Effector memory CD4-positive, alpha-beta T cell (primary cell): ENCODE measurements around the gene PTPRR.

Experiments used
- DNase-seq, 3 donors: peaks; one replicate each; pipeline ENCODE4 v3.0.0-alpha.2; 2020
- H3K27ac ChIP-seq: 2 replicates; pipeline ENCODE4 v1.7.0; 2013; ENCODE audit warnings: mild to moderate bottlenecking, low read length, moderate library complexity; ENCODE audit not compliant: insufficient read depth, poor library complexity, severe bottlenecking
- H3K27me3 ChIP-seq: replicated peaks from 2 replicates; pipeline ENCODE4 v1.7.0; 2013; ENCODE audit warnings: mild to moderate bottlenecking, low read length; ENCODE audit not compliant: insufficient read depth, control insufficient read depth, poor library complexity, severe bottlenecking
- H3K36me3 ChIP-seq: 2 replicates; pipeline ENCODE4 v1.7.0; 2013; ENCODE audit warnings: mild to moderate bottlenecking, low read length, moderate library complexity; ENCODE audit not compliant: control insufficient read depth, insufficient read depth
- H3K4me1 ChIP-seq: 2 replicates; pipeline ENCODE4 v1.7.0; 2013; ENCODE audit warnings: low read length, mild to moderate bottlenecking; ENCODE audit not compliant: control insufficient read depth, insufficient read depth, poor library complexity, severe bottlenecking
- H3K4me3 ChIP-seq: 2 replicates; pipeline ENCODE4 v1.7.0; 2013; ENCODE audit warnings: low read length, low read depth, mild to moderate bottlenecking; ENCODE audit not compliant: insufficient read depth, poor library complexity, severe bottlenecking
- H3K9me3 ChIP-seq: 2 replicates; pipeline ENCODE4 v1.7.0; 2013; ENCODE audit warnings: mild to moderate bottlenecking, low read length, moderate library complexity; ENCODE audit not compliant: control insufficient read depth

The PTPRR gene

GRCh38 chr12:70843363-70843762 is 77.2 kb downstream of the PTPRR start:
- H3K4me1 ChIP-seq, result no peaks in the 10 kb centered on the region
- H3K27me3 ChIP-seq, result no peaks in the 10 kb centered on the region
- DNase-seq, result no peak
- no peak overlapping the region for H3K4me3 ChIP-seq
- H3K36me3 ChIP-seq, result no peaks in the 10 kb centered on the region
- H3K9me3 ChIP-seq, result no peaks in the 10 kb centered on the region
- no peak overlapping the region for H3K27ac ChIP-seq

GRCh38 chr12:70842942-70843341 is 77.6 kb downstream of the PTPRR start:
- no peaks in the 10 kb centered on the region for H3K36me3 ChIP-seq
- H3K9me3 ChIP-seq, result no peaks in the 10 kb centered on the region
- no peak for DNase-seq
- no peaks in the 10 kb centered on the region for H3K4me1 ChIP-seq
- no peaks in the 10 kb centered on the region for H3K27me3 ChIP-seq
- no peak overlapping the region for H3K27ac ChIP-seq
- H3K4me3 ChIP-seq, result no peak overlapping the region

DNA sequence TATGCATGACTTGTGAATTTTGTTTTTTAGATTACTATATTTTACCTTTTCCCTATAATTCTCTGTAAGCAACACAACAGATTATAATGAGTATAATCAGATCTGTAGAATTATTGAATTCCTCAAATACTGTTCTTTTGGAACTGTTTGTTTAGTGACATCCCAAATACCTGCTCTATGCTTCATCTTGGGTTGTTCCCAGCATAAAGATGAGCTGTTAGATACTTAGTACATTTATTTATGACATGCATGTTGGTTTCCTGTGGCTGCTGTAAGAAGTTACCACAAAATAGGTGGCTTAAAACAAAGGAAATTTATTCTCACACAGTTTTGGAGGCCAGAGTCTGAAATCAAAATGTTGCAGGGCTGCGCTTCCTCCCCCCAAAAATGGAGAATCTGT is 78.4 kb downstream of the PTPRR start:
- Histone ChIP-seq H3K9me3 (no peaks in the 10 kb centered on the region), H3K27ac (no peak overlapping the region), H3K27me3 (no peaks in the 10 kb centered on the region), H3K4me3 (no peak overlapping the region), H3K4me1 (no peaks in the 10 kb centered on the region), H3K36me3 (no peaks in the 10 kb centered on the region)
- DNase-seq, result no peak

DNA sequence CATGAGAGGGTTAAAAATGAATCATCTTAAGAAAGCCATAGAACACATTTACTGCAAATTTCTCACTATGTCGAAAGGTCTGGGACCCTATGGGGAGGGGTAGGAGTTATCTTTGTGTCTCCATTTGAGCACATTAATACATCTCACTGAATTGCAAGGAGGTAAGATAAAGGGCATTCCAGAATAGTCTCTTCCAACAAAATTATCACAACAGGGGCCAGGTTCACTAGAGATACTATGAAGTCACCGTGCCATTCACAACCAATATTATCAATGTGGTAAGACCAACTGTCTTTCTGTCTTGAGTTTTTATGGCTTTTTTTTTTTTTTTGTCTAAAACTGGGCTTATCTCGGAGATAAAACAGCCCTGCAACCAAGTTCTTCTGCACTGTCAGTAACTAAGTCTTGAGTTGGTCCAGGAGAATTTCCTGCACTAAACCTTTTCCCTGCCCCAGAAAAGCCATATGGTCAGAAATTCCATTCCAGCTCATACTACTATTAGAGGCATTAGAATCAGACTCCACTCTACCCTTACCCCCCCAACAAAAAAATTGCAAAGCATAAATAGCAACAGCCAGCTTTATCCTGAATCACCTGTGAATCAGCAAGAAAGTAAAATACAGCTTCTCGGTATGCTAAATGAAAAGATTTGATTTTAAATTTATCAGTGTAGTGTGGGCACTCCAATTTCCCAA is 79.7 kb downstream of the PTPRR start:
- H3K27ac ChIP-seq, result no peak overlapping the region
- no peak for DNase-seq
- no peak overlapping the region for H3K4me3 ChIP-seq

GRCh38 chr12:70839544-70839943 is 81.0 kb downstream of the PTPRR start:
- Histone ChIP-seq H3K4me3 (no peak overlapping the region), H3K4me1 (no peaks in the 10 kb centered on the region), H3K9me3 (no peaks in the 10 kb centered on the region), H3K27ac (no peak overlapping the region), H3K36me3 (no peaks in the 10 kb centered on the region), H3K27me3 (no peaks in the 10 kb centered on the region)
- no peak for DNase-seq

More for the DNA sequence above, 79.7 kb downstream of the PTPRR start:
- no peaks in the 10 kb centered on the region for H3K4me1 ChIP-seq
- H3K9me3 ChIP-seq, result no peaks in the 10 kb centered on the region
- no peaks in the 10 kb centered on the region for H3K27me3 ChIP-seq
- no peaks in the 10 kb centered on the region for H3K36me3 ChIP-seq

DNA sequence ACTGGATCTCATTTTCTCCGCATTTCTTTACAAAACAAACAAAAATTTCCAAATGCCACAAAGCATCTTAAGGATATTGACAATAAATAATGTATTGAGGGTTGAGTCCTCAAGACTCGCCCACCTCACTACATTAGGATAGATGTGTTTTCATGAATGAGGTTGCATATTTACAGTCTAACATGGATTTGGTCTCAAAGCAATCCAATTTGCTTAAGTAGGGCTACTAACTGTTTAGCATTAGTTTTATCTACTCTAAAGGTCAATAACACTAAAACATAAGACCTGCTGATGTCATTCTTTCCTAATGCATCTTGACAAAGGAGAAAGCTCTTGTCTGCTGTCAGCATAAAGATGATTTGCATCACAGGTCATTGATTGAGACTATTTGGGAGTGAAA is 82.4 kb downstream of the PTPRR start:
- Histone ChIP-seq H3K36me3 (no peaks in the 10 kb centered on the region), H3K4me1 (no peaks in the 10 kb centered on the region), H3K9me3 (no peaks in the 10 kb centered on the region), H3K27ac (no peak overlapping the region), H3K27me3 (no peaks in the 10 kb centered on the region), H3K4me3 (no peak overlapping the region)
- DNase-seq, result no peak

DNA sequence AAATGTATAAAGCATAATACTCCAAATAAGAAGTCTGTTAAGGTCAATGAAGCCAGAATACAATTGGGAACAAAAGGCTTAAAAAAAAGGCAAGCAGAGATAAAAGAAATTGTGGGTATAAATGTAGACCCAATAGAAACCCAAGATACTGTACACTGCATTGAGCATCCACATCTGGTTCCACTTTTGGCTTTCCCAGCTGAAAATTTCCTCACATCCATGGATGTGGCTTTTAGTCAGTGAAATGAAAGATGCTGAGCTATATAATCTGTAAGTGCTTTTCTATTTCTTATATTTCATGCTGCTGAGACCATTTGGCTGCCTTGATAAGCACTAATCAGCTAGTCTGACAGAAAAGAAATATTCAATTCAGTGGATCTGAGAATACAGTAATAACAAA is 83.5 kb downstream of the PTPRR start:
- no peaks in the 10 kb centered on the region for H3K36me3 ChIP-seq
- no peak for DNase-seq
- no peaks in the 10 kb centered on the region for H3K4me1 ChIP-seq
- no peaks in the 10 kb centered on the region for H3K9me3 ChIP-seq
- H3K27me3 ChIP-seq, result no peaks in the 10 kb centered on the region
- no peak overlapping the region for H3K27ac ChIP-seq
- no peak overlapping the region for H3K4me3 ChIP-seq

DNA sequence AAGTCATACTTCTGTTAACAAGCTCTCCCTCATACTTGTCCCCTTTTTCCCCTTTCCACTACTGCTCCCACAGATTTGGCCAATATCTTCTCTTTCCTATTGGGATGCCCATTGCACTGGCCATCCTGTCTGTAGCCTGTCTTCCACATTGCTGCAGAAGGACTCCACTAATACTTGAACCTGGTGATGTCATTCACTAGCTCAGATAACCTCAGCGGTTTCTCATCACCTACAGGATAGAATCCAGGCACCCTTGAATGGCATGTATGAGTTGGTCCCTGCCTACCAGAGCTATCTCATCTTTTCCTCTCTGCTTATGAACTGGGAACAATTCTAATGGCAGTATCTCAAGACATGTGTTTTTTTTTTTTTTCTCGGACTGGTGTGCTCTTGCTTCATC is 84.6 kb downstream of the PTPRR start:
- no peaks in the 10 kb centered on the region for H3K27me3 ChIP-seq
- H3K4me1 ChIP-seq, result no peaks in the 10 kb centered on the region
- no peak for DNase-seq
- no peak overlapping the region for H3K4me3 ChIP-seq
- no peak overlapping the region for H3K27ac ChIP-seq
- H3K9me3 ChIP-seq, result no peaks in the 10 kb centered on the region
- no peaks in the 10 kb centered on the region for H3K36me3 ChIP-seq

DNA sequence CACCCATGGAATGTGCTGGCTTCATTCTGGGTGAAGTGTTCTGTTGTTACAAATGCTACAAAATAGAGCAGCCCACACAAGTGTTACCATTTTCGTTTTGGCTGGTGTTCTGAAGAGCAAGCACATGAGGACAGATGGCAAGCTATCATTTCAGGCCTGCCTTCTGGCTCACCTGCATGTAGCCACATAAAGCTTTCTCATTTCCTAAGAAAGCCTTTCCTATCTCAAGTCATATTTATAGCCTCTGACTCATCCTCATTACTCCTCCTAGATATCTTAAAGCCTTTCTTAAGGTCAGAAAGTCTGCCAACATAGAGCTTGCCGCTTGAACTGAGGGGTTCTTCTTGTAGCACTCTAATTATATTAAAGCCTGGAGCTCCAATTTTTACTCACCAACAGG is 89.0 kb downstream of the PTPRR start:
- H3K27ac ChIP-seq, result no peak overlapping the region
- H3K4me3 ChIP-seq, result no peak overlapping the region
- no peaks in the 10 kb centered on the region for H3K4me1 ChIP-seq
- no peaks in the 10 kb centered on the region for H3K36me3 ChIP-seq
- no peaks in the 10 kb centered on the region for H3K27me3 ChIP-seq
- H3K9me3 ChIP-seq, result no peaks in the 10 kb centered on the region
- no peak for DNase-seq

DNA sequence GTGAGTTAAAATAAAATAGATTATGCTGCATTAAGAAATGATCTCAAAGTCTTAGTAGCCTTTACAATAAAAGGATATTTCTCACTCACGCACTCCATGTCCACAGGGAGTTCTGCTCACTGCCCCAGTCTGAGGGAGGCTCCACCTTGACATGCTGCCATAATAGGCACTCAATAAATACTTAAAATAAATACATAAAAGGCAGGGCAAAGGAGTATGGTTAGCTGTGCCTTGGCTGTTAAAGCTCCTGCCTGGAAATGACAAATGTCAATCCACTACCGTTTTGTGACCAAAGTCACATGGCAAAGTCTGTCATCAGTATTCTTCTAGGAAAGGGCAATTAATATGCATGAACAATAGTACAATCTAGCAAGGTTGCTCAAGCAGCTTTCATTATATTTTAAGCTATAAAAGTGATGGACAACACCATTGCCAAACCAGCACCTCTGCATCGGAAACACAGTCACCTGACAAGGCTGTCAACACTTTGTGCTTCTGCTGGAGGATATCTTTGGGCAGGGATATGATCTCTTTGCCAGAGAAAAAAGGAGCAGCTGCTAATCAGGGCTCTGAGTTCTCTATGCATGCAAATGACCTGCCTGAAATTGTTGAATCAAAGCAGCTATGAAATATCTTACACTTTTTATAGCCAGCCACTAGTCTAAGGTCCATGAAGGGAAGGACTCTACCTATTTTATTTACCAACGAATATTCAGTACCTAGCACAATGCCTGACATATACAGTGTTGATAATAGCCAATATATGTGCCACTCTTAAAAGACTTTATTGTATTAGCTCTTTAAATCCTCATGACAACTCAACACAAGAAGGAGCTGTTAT is 90.1 kb downstream of the PTPRR start:
- no peak for DNase-seq
- no peaks in the 10 kb centered on the region for H3K27me3 ChIP-seq
- no peaks in the 10 kb centered on the region for H3K36me3 ChIP-seq
- H3K27ac ChIP-seq, result no peak overlapping the region
- H3K4me3 ChIP-seq, result no peak overlapping the region
- no peaks in the 10 kb centered on the region for H3K9me3 ChIP-seq
- no peaks in the 10 kb centered on the region for H3K4me1 ChIP-seq
